ENCODE data around the gene ZXDA.
"Not testable (repeated sequence)": the region's sequence is repeated elsewhere in the genome, so short reads cannot be mapped to it uniquely, and the experiment has no call there.

Gene ZXDA

GRCh38 chrX:57910287-57910912, at the start of gene ZXDA:
Gene ZXDA (minus strand): TSS chrX:57910458. CDS start chrX:57910420, 38 bp downstream.
- not testable (repeated sequence) for DNase-seq

GRCh38 chrX:57952320-57952678, 42.0 kb upstream of the ZXDA start:
- no peak for DNase-seq

GRCh38 chrX:57951666-57952319, 41.5 kb upstream of the ZXDA start:
- no peak for DNase-seq

- DNase-seq, result no peak
These were observed 23.1 kb upstream of the ZXDA start for GRCh38 chrX:57933321-57933720.

GRCh38 chrX:57932266-57932665, 22.0 kb upstream of the ZXDA start:
- DNase-seq, result no peak

GRCh38 chrX:57930051-57930450, 19.8 kb upstream of the ZXDA start:
- no peak for DNase-seq

GRCh38 chrX:57929373-57929772, 19.1 kb upstream of the ZXDA start:
- DNase-seq, result no peak

- no peak for DNase-seq
These were observed 15.5 kb upstream of the ZXDA start for GRCh38 chrX:57925806-57926205.

GRCh38 chrX:57918750-57919436, 8.6 kb upstream of the ZXDA start:
- no peak for DNase-seq

GRCh38 chrX:57915680-57916079, 5.4 kb upstream of the ZXDA start:
- DNase-seq, result no peak

- DNase-seq, result not testable (repeated sequence)
These were observed 517 bp downstream of the ZXDA start for GRCh38 chrX:57909595-57910286.

- not testable (repeated sequence) for DNase-seq
These were observed 1.2 kb downstream of the ZXDA start for GRCh38 chrX:57908972-57909594.

- DNase-seq, result no peak
These were observed 3.5 kb downstream of the ZXDA start for GRCh38 chrX:57906790-57907189.

GRCh38 chrX:57905141-57905540, 5.1 kb downstream of the ZXDA start:
- DNase-seq, result no peak

- DNase-seq, result no peak
These were observed 5.9 kb downstream of the ZXDA start for GRCh38 chrX:57904176-57904880.

- DNase-seq, result no peak
These were observed 7.6 kb downstream of the ZXDA start for GRCh38 chrX:57902633-57903032.

- DNase-seq, result no peak
These were observed 8.8 kb downstream of the ZXDA start for GRCh38 chrX:57901466-57901865.

GRCh38 chrX:57900975-57901374, 9.3 kb downstream of the ZXDA start:
- no peak for DNase-seq

- DNase-seq, result no peak
These were observed 10.4 kb downstream of the ZXDA start for GRCh38 chrX:57899906-57900305.

GRCh38 chrX:57899064-57899463, 11.2 kb downstream of the ZXDA start:
- DNase-seq, result no peak

- DNase-seq, result no peak
These were observed 38.8 kb downstream of the ZXDA start for GRCh38 chrX:57871463-57871862.

Data from NCI-H2029 treated with DMSO at 0.1 percent for 48 hours (cell line).